Duodenal mucosa (tissue), 2 donors: ENCODE measurements around the gene B4GAT1.

ENCODE experiments used
- H3K27ac ChIP-seq: one replicate; pipeline ENCODE4 v1.7.0; 2013; ENCODE audit warnings: low read depth, low read length
- H3K27me3 ChIP-seq, 2 donors: one replicate each; pipeline ENCODE4 v1.7.0; 2013; ENCODE audit warnings: low read length in 2 of 2, control low read depth in 1 of 2; ENCODE audit not compliant: insufficient read depth in 2 of 2, control insufficient read depth in 1 of 2
- H3K36me3 ChIP-seq, 2 donors: one replicate each; pipeline ENCODE4 v1.7.0; 2013; ENCODE audit warnings: low read length in 2 of 2, control low read depth in 1 of 2; ENCODE audit not compliant: insufficient read depth in 2 of 2, control insufficient read depth in 1 of 2
- H3K4me1 ChIP-seq, 2 donors: one replicate each; pipeline ENCODE4 v1.7.0; 2013; ENCODE audit warnings: low read length in 2 of 2, control low read depth in 1 of 2; ENCODE audit not compliant: insufficient read depth in 2 of 2, control insufficient read depth in 1 of 2
- H3K4me3 ChIP-seq, 2 donors: one replicate each; pipeline ENCODE4 v1.7.0; 2013; ENCODE audit warnings: low read length in 2 of 2, low read depth in 1 of 2
- H3K9ac ChIP-seq, 2 donors: one replicate each; pipeline ENCODE4 v1.7.0; 2013; ENCODE audit warnings: low read length in 2 of 2, low read depth in 1 of 2
- H3K9me3 ChIP-seq, 2 donors: one replicate each; pipeline ENCODE4 v1.7.0; 2013; ENCODE audit warnings: low read length in 2 of 2, control low read depth in 1 of 2; ENCODE audit not compliant: control insufficient read depth in 1 of 2

Gene B4GAT1

GRCh38 chr11:66371627-66372415 lies 24.4 kb upstream of the B4GAT1 start, which contains the start of gene SLC29A2:
Gene SLC29A2 (minus strand): TSS chr11:66371760. CDS start chr11:66371591, 169 bp downstream.
- peak within 1 kb of the TSS; percentile 60 to 73 for H3K9ac ChIP-seq
- peak within 1 kb of the TSS; percentile 50 for H3K27ac ChIP-seq
- no peaks in the 10 kb centered on the region for H3K9me3 ChIP-seq
- peaks cover 3 to 19% of the 10 kb centered on the region in 2 donors for H3K36me3 ChIP-seq
- peak within 1 kb of the TSS; percentile 68 to 70 for H3K4me3 ChIP-seq
- H3K4me1 ChIP-seq: peaks cover 12 to 17% of the 10 kb centered on the region in 2 donors
- H3K27me3 ChIP-seq: no peaks in the 10 kb centered on the region

GRCh38 chr11:66369073-66369894 lies 21.9 kb upstream of the B4GAT1 start:
- Histone ChIP-seq H3K4me3 (peak overlapping the region in 1 of 2 donors; percentile 37), H3K9ac (peak overlapping the region in 1 of 2 donors; percentile 40), H3K27me3 (no peaks in the 10 kb centered on the region), H3K36me3 (peaks cover 3 to 20% of the 10 kb centered on the region in 2 donors), H3K4me1 (peaks cover 12 to 17% of the 10 kb centered on the region in 2 donors), H3K9me3 (no peaks in the 10 kb centered on the region), H3K27ac (no peak overlapping the region)

GRCh38 chr11:66368484-66368883 lies 21.1 kb upstream of the B4GAT1 start:
- no peak overlapping the region for H3K4me3 ChIP-seq
- H3K4me1 ChIP-seq: peaks cover 12 to 17% of the 10 kb centered on the region in 2 donors
- H3K36me3 ChIP-seq: peaks cover 3 to 21% of the 10 kb centered on the region in 2 donors

GRCh38 chr11:66367561-66368312 lies 20.3 kb upstream of the B4GAT1 start:
- Histone ChIP-seq H3K9me3 (no peaks in the 10 kb centered on the region), H3K9ac (no peak overlapping the region), H3K36me3 (peaks cover 3 to 29% of the 10 kb centered on the region in 2 donors), H3K4me1 (peaks cover 12 to 15% of the 10 kb centered on the region in 2 donors), H3K4me3 (no peak overlapping the region), H3K27ac (no peak overlapping the region), H3K27me3 (no peaks in the 10 kb centered on the region)

More at GRCh38 chr11:66368484-66368883, 21.1 kb upstream of the B4GAT1 start:
- Histone ChIP-seq H3K27ac (no peak overlapping the region), H3K9ac (no peak overlapping the region), H3K9me3 (no peaks in the 10 kb centered on the region), H3K27me3 (no peaks in the 10 kb centered on the region)

GRCh38 chr11:66366844-66367477 lies 19.5 kb upstream of the B4GAT1 start:
- H3K4me3 ChIP-seq: no peak overlapping the region
- H3K9ac ChIP-seq: no peak overlapping the region
- H3K4me1 ChIP-seq: peaks cover 10 to 12% of the 10 kb centered on the region in 2 donors
- H3K9me3 ChIP-seq: no peaks in the 10 kb centered on the region
- H3K27me3 ChIP-seq: no peaks in the 10 kb centered on the region
- H3K27ac ChIP-seq: no peak overlapping the region
- peaks cover 3 to 37% of the 10 kb centered on the region in 2 donors for H3K36me3 ChIP-seq

- no peak overlapping the region for H3K27ac ChIP-seq
These were observed 18.5 kb upstream of the B4GAT1 start for GRCh38 chr11:66365711-66366619.

GRCh38 chr11:66365166-66365565 lies 17.7 kb upstream of the B4GAT1 start:
- Histone ChIP-seq H3K4me1 (peaks cover 8 to 9% of the 10 kb centered on the region in 2 donors), H3K27ac (no peak overlapping the region), H3K9ac (no peak overlapping the region), H3K27me3 (no peaks in the 10 kb centered on the region), H3K4me3 (no peak overlapping the region), H3K9me3 (no peaks in the 10 kb centered on the region), H3K36me3 (peaks cover 8 to 49% of the 10 kb centered on the region in 2 donors)

More at GRCh38 chr11:66365711-66366619, 18.5 kb upstream of the B4GAT1 start:
- Histone ChIP-seq H3K9me3 (no peaks in the 10 kb centered on the region), H3K4me1 (peaks cover 10 to 12% of the 10 kb centered on the region in 2 donors), H3K4me3 (no peak overlapping the region), H3K36me3 (peaks cover 3 to 43% of the 10 kb centered on the region in 2 donors), H3K9ac (no peak overlapping the region), H3K27me3 (no peaks in the 10 kb centered on the region)

GRCh38 chr11:66363805-66364535 lies 16.5 kb upstream of the B4GAT1 start:
- Histone ChIP-seq H3K4me1 (no peaks in the 10 kb centered on the region), H3K27me3 (no peaks in the 10 kb centered on the region), H3K4me3 (no peak overlapping the region), H3K9ac (no peak overlapping the region), H3K9me3 (no peaks in the 10 kb centered on the region), H3K27ac (no peak overlapping the region), H3K36me3 (peaks cover 8 to 54% of the 10 kb centered on the region in 2 donors)
